ENCODE measurements around the gene OR10J4.
"Not testable (repeated sequence)": the region's sequence is repeated elsewhere in the genome, so short reads cannot be mapped to it uniquely, and the experiment has no call there.

OR10J4 gene

GRCh38 chr1:159431904-159432303 lies at the start of gene OR10J4:
TSS of gene OR10J4 (plus strand) at chr1:159432204.
- no peak for DNase-seq

- no peak for DNase-seq
These were observed 25.2 kb upstream of the OR10J4 start for GRCh38 chr1:159406821-159407220.

- no peak for DNase-seq
These were observed 23.1 kb upstream of the OR10J4 start for GRCh38 chr1:159408862-159409400.

- DNase-seq, result no peak
These were observed 10.2 kb upstream of the OR10J4 start for GRCh38 chr1:159421821-159422220.

- DNase-seq, result no peak
These were observed 3.5 kb upstream of the OR10J4 start for GRCh38 chr1:159428536-159428935.

- no peak for DNase-seq
These were observed 2.7 kb upstream of the OR10J4 start for GRCh38 chr1:159429074-159429861.

GRCh38 chr1:159430985-159431384 lies 1.0 kb upstream of the OR10J4 start:
- DNase-seq, result no peak

GRCh38 chr1:159436469-159436868 lies 4.5 kb downstream of the OR10J4 start:
- peak; percentile 11 for DNase-seq

- DNase-seq, result no peak
These were observed 7.4 kb downstream of the OR10J4 start, which contains the start of gene OR10J1 for GRCh38 chr1:159439422-159439821. TSS of gene OR10J1 (plus strand) at chr1:159439722. CDS start at chr1:159439792, 70 bp downstream.

- no peak for DNase-seq
These were observed 9.4 kb downstream of the OR10J4 start for GRCh38 chr1:159441360-159441759.

- no peak for DNase-seq
These were observed 10.4 kb downstream of the OR10J4 start for GRCh38 chr1:159442428-159442827.

- DNase-seq, result no peak
These were observed 11.2 kb downstream of the OR10J4 start for GRCh38 chr1:159443066-159443750.

GRCh38 chr1:159444511-159444910 lies 12.5 kb downstream of the OR10J4 start:
- DNase-seq, result no peak

- no peak for DNase-seq
These were observed 16.2 kb downstream of the OR10J4 start for GRCh38 chr1:159448181-159448580.

- DNase-seq, result not testable (repeated sequence)
These were observed 17.6 kb downstream of the OR10J4 start for GRCh38 chr1:159449605-159450004.

- no peak for DNase-seq
These were observed 27.5 kb downstream of the OR10J4 start for GRCh38 chr1:159459551-159459950.

GRCh38 chr1:159465191-159465603 lies 33.2 kb downstream of the OR10J4 start:
- no peak for DNase-seq

- no peak for DNase-seq
These were observed 36.3 kb downstream of the OR10J4 start for GRCh38 chr1:159468321-159468720.

- DNase-seq, result no peak
These were observed 38.0 kb downstream of the OR10J4 start for GRCh38 chr1:159469921-159470533.

- peak; percentile 5 for DNase-seq
These were observed 41.3 kb downstream of the OR10J4 start for GRCh38 chr1:159473335-159473734.

- DNase-seq, result no peak
These were observed 42.9 kb downstream of the OR10J4 start for GRCh38 chr1:159474926-159475325.

Data from hematopoietic multipotent progenitor cell treated with erythropoietin and hydrocortisone succinate and interleukin-3 and kit ligand, for 4 days (in vitro differentiated cells).